ENCODE results near the gene TBC1D32. TPM values are rescaled to one million over a fixed set of nuclear protein-coding genes. Genes with fewer than 3 reads are reported as not detected.

Gene TBC1D32
- total RNA-seq, 1 donor from 2014 or later = 8.9 TPM

- DNase-seq (ENCODE audit: low read depth) (peak; percentile 22), FAIRE-seq (no peak)
- Mint-ChIP-seq H3K9me3 (ENCODE audit: unreplicated experiment) (peaks cover 1% of the 10 kb centered on the region), H3K36me3 (ENCODE audit: low read depth, unreplicated experiment) (peaks cover 3% of the 10 kb centered on the region), H3K27me3 (ENCODE audit: low read depth, unreplicated experiment) (no peaks in the 10 kb centered on the region), H3K27ac (ENCODE audit: unreplicated experiment) (no peak overlapping the region), H3K4me1 (ENCODE audit: low read depth, unreplicated experiment) (no peaks in the 10 kb centered on the region), H3K4me3 (ENCODE audit: unreplicated experiment) (no peak overlapping the region)
- no peaks in the 10 kb centered on the region for H3K27me3 ChIP-seq (ENCODE audit: insufficient read depth, low read length)
- no peak overlapping the region for H3K9ac ChIP-seq (ENCODE audit: low read length)
- no peaks in the 10 kb centered on the region for H4K20me1 ChIP-seq (ENCODE audit: insufficient read depth, low read length)
- H3K27ac ChIP-seq (ENCODE audit: low read depth, low read length) = no peak overlapping the region
- H3K4me2 ChIP-seq (ENCODE audit: low read length) = no peak overlapping the region
- H2AFZ ChIP-seq (ENCODE audit: low read depth, low read length) = no peak overlapping the region
- H3K4me1 ChIP-seq (ENCODE audit: insufficient read depth, low read length) = no peaks in the 10 kb centered on the region
- no peaks in the 10 kb centered on the region for H3K36me3 ChIP-seq (ENCODE audit: insufficient read depth, low read length)
- H3K79me2 ChIP-seq (ENCODE audit: insufficient read depth, low read length) = no peaks in the 10 kb centered on the region
- H3K4me3 ChIP-seq (ENCODE audit: insufficient read depth, low read depth, low read length) = no peak overlapping the region
- H3K9me3 ChIP-seq (ENCODE audit: insufficient read depth, low read depth, low read length) = no peaks in the 10 kb centered on the region
- TF ChIP-seq EZH2 (IDR thresholded peaks at IDR 0.05; ENCODE audit: insufficient read depth, low read length) (no peak), CTCF (IDR thresholded peaks at IDR 0.05; ENCODE audit: insufficient read depth, low read depth, low read length) (no peak)
Observed at GRCh38 chr6:121143476-121143875, 190.8 kb downstream of the TBC1D32 start.

DNA sequence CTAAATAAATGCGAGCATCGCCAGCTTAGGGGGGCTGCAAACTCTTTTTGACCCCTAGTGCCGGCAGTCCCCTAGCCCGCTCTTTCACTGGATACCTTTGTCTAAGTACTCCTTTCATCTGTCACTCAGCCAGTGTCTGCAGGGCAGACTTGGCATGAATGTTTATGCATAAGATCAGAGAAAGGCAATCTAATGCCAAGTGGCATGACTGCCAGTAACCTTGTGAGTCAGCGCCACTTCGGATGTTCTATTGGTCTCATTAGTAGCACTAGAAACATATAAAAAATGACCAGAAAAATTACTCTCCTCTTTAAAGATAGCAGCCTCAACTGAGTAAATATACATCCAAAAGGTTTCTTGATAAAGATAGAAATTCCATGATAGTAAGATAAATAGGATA, 192.2 kb downstream of the TBC1D32 start:
- H3K9me3 ChIP-seq (ENCODE audit: insufficient read depth, low read depth, low read length) = no peaks in the 10 kb centered on the region
- no peak overlapping the region for H3K4me3 Mint-ChIP-seq (ENCODE audit: unreplicated experiment)
- DNase-seq (ENCODE audit: low read depth) (no peak), FAIRE-seq (no peak)
- no peak overlapping the region for H3K27ac ChIP-seq (ENCODE audit: low read depth, low read length)
- no peaks in the 10 kb centered on the region for H4K20me1 ChIP-seq (ENCODE audit: insufficient read depth, low read length)
- peaks cover 3% of the 10 kb centered on the region for H3K36me3 Mint-ChIP-seq (ENCODE audit: low read depth, unreplicated experiment)
- H3K4me2 ChIP-seq (ENCODE audit: low read length) = no peak overlapping the region
- no peaks in the 10 kb centered on the region for H3K4me1 Mint-ChIP-seq (ENCODE audit: low read depth, unreplicated experiment)
- no peaks in the 10 kb centered on the region for H3K9me3 Mint-ChIP-seq (ENCODE audit: unreplicated experiment)
- no peaks in the 10 kb centered on the region for H3K4me1 ChIP-seq (ENCODE audit: insufficient read depth, low read length)
- no peak overlapping the region for H3K27ac Mint-ChIP-seq (ENCODE audit: unreplicated experiment)
- H3K9ac ChIP-seq (ENCODE audit: low read length) = no peak overlapping the region
- no peaks in the 10 kb centered on the region for H3K36me3 ChIP-seq (ENCODE audit: insufficient read depth, low read length)
- no peak overlapping the region for H3K4me3 ChIP-seq (ENCODE audit: insufficient read depth, low read depth, low read length)
- H2AFZ ChIP-seq (ENCODE audit: low read depth, low read length) = no peak overlapping the region
- no peaks in the 10 kb centered on the region for H3K27me3 Mint-ChIP-seq (ENCODE audit: low read depth, unreplicated experiment)
- H3K79me2 ChIP-seq (ENCODE audit: insufficient read depth, low read length) = no peaks in the 10 kb centered on the region
- no peaks in the 10 kb centered on the region for H3K27me3 ChIP-seq (ENCODE audit: insufficient read depth, low read length)
- TF ChIP-seq CTCF (IDR thresholded peaks at IDR 0.05; ENCODE audit: insufficient read depth, low read depth, low read length) (no peak), EZH2 (IDR thresholded peaks at IDR 0.05; ENCODE audit: insufficient read depth, low read length) (no peak)

DNA sequence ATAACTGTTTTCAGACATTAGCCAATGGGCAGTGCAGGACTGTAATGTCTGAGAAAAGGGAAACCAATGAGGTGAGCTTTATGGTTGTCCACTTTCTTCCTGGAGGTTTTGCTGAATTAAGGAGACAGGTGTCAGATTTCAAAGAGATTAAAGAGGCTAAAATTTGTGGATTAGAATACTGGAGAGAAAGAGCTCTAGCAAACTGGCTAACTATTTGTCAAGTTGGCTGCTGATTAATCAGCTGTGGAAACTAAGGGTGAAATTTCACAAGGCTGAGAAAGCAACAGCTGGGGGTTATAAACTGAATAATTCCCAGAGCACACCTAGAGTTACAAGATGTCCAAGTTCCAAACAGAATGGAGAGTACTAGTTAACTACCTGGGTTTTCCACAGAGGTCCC, 198.9 kb downstream of the TBC1D32 start:
- Histone ChIP-seq H3K9me3 (ENCODE audit: insufficient read depth, low read depth, low read length) (no peaks in the 10 kb centered on the region), H3K27ac (ENCODE audit: low read depth, low read length) (no peak overlapping the region), H3K27me3 (ENCODE audit: insufficient read depth, low read length) (no peaks in the 10 kb centered on the region), H3K4me2 (ENCODE audit: low read length) (no peak overlapping the region), H3K36me3 (ENCODE audit: insufficient read depth, low read length) (no peaks in the 10 kb centered on the region), H3K9ac (ENCODE audit: low read length) (no peak overlapping the region), H2AFZ (ENCODE audit: low read depth, low read length) (no peak overlapping the region), H4K20me1 (ENCODE audit: insufficient read depth, low read length) (no peaks in the 10 kb centered on the region), H3K4me1 (ENCODE audit: insufficient read depth, low read length) (no peaks in the 10 kb centered on the region), H3K79me2 (ENCODE audit: insufficient read depth, low read length) (no peaks in the 10 kb centered on the region), H3K4me3 (ENCODE audit: insufficient read depth, low read depth, low read length) (no peak overlapping the region)
- TF ChIP-seq CTCF (IDR thresholded peaks at IDR 0.05; ENCODE audit: insufficient read depth, low read depth, low read length) (no peak), EZH2 (IDR thresholded peaks at IDR 0.05; ENCODE audit: insufficient read depth, low read length) (no peak)
- Mint-ChIP-seq H3K4me3 (ENCODE audit: unreplicated experiment) (no peak overlapping the region), H3K9me3 (ENCODE audit: unreplicated experiment) (no peaks in the 10 kb centered on the region), H3K27ac (ENCODE audit: unreplicated experiment) (no peak overlapping the region), H3K36me3 (ENCODE audit: low read depth, unreplicated experiment) (no peaks in the 10 kb centered on the region), H3K27me3 (ENCODE audit: low read depth, unreplicated experiment) (no peaks in the 10 kb centered on the region), H3K4me1 (ENCODE audit: low read depth, unreplicated experiment) (no peaks in the 10 kb centered on the region)
- no peak for FAIRE-seq
- no peak for DNase-seq (ENCODE audit: low read depth)

All from astrocyte (in vitro differentiated cells and primary cell).